H1 (cell line): ENCODE measurements around the gene KNCN. TPM values are rescaled to one million over a fixed set of nuclear protein-coding genes. Genes with fewer than 3 reads are reported as not detected.

Source experiments
- CTCF ChIA-PET: fragments of 300-600 bp; sonication (Branson Sonifier 250); formaldehyde crosslinking; loops from one replicate; lab custom pipeline; 2021; ENCODE audit not compliant: partially characterized antibody; lab: Charles Lee
- POLR2A ChIA-PET: fragments of 300-600 bp; sonication (Branson Sonifier 250); formaldehyde crosslinking; loops from one replicate; lab custom pipeline; 2021; ENCODE audit warnings: inconsistent platforms; ENCODE audit not compliant: partially characterized antibody; lab: Charles Lee
- DNase-seq, 2 experiments: peaks; one replicate each; pipeline versions ENCODE4 v3.0.0 to v3.0.0-alpha.2; 2010 to 2022; ENCODE audit warnings: low spot score in 2 of 2, low read depth in 1 of 2, mixed read lengths in 1 of 2
- FAIRE-seq: peaks from 2 replicates; lab custom pipeline; 2011; peaks lifted over from hg19 to GRCh38; lab: Jason Lieb, UNC
- H2AFZ ChIP-seq: 2 replicates; pipeline ENCODE4 v1.8.1; 2012; ENCODE audit warnings: low read length, inconsistent platforms
- H2AK5ac ChIP-seq: 2 replicates; pipeline ENCODE4 v1.6.1; 2013; ENCODE audit warnings: low read depth, low read length
- H2BK120ac ChIP-seq: replicated peaks from 2 replicates; pipeline ENCODE3; 2013; ENCODE audit warnings: low read depth, low read length, inconsistent platforms
- H2BK12ac ChIP-seq: 2 replicates; pipeline ENCODE4 v1.6.1; 2013; ENCODE audit warnings: low read depth, low read length
- H2BK15ac ChIP-seq: 2 replicates; pipeline ENCODE4 v1.6.1; 2013; ENCODE audit warnings: low read length
- H2BK20ac ChIP-seq: 2 replicates; pipeline ENCODE4 v1.6.1; 2013; ENCODE audit warnings: low read length
- H2BK5ac ChIP-seq: 2 replicates; pipeline ENCODE4 v1.6.1; 2013; ENCODE audit warnings: low read depth, low read length
- H3K14ac ChIP-seq: 2 replicates; pipeline ENCODE4 v1.6.1; 2013; ENCODE audit warnings: inconsistent platforms; ENCODE audit not compliant: insufficient read length
- H3K18ac ChIP-seq: 2 replicates; pipeline ENCODE4 v1.6.1; 2013; ENCODE audit warnings: low read length; ENCODE audit errors: extremely low read depth
- H3K23ac ChIP-seq: 2 replicates; pipeline ENCODE4 v1.6.1; 2013; ENCODE audit warnings: inconsistent platforms; ENCODE audit not compliant: insufficient read length
- H3K23me2 ChIP-seq: 2 replicates; pipeline ENCODE4 v1.6.1; 2013; ENCODE audit warnings: low read depth, low read length
- H3K27ac ChIP-seq: 2 replicates; pipeline ENCODE4 v1.6.1; 2011; ENCODE audit warnings: low read depth, low read length, inconsistent platforms
- H3K27me3 ChIP-seq, 4 experiments: replicated peaks in 1 of 4; 1 replicate in 1 of 4; 2 replicates in 3 of 4; pipeline versions ENCODE4 v1.6.1 to v1.8.1; 2011 to 2013; ENCODE audit warnings: low read length in 3 of 4, mild to moderate bottlenecking in 3 of 4, inconsistent platforms in 2 of 4, mixed read lengths in 2 of 4, moderate library complexity in 1 of 4; ENCODE audit not compliant: control insufficient read depth in 3 of 4, insufficient read depth in 3 of 4; ENCODE audit errors: extremely low read depth in 1 of 4
- H3K36me3 ChIP-seq, 4 experiments: 2 replicates each; pipeline versions ENCODE4 v1.6.1 to v1.8.1; 2011 to 2013; ENCODE audit warnings: mild to moderate bottlenecking in 4 of 4, low read length in 3 of 4, moderate library complexity in 2 of 4, control low read depth in 1 of 4, inconsistent platforms in 1 of 4; ENCODE audit not compliant: insufficient read depth in 4 of 4, control insufficient read depth in 2 of 4
- H3K4ac ChIP-seq: replicated peaks from 2 replicates; pipeline ENCODE3; 2013; ENCODE audit warnings: low read length, low read depth, mixed read lengths, inconsistent platforms; ENCODE audit not compliant: insufficient read length
- H3K4me1 ChIP-seq, 4 experiments: replicated peaks in 1 of 4; 1 replicate in 1 of 4; 2 replicates in 3 of 4; pipeline versions ENCODE4 v1.6.1 to v1.8.1; 2011 to 2013; ENCODE audit warnings: low read length in 3 of 4, inconsistent platforms in 2 of 4, mixed read lengths in 1 of 4; ENCODE audit not compliant: insufficient read depth in 4 of 4, control insufficient read depth in 3 of 4
- H3K4me2 ChIP-seq, 2 experiments: 2 replicates each; pipeline versions ENCODE4 v1.6.1 to v1.8.1; 2011 to 2013; ENCODE audit warnings: low read depth in 2 of 2, low read length in 2 of 2, control low read depth in 1 of 2, inconsistent platforms in 1 of 2, mild to moderate bottlenecking in 1 of 2; ENCODE audit not compliant: insufficient read depth in 1 of 2
- H3K4me3 ChIP-seq, 4 experiments: fragments of 200-600, 300-600 bp in 1 of 4; sonication (generic), shearing (Covaris generic), sonication (Bioruptor Twin) in 1 of 4; 2 replicates each; pipeline versions ENCODE4 v1.5.1 to v1.8.1; 2011 to 2016; ENCODE audit warnings: low read length in 4 of 4, low read depth in 3 of 4, control low read depth in 2 of 4, inconsistent platforms in 2 of 4, mild to moderate bottlenecking in 2 of 4, mixed read lengths in 1 of 4, moderate library complexity in 1 of 4; ENCODE audit not compliant: insufficient read depth in 2 of 4; ENCODE audit errors: extremely low read depth in 1 of 4
- H3K56ac ChIP-seq: replicated peaks from 2 replicates; pipeline ENCODE3; 2013; ENCODE audit warnings: low read depth, mild to moderate bottlenecking, mixed read lengths, low read length, inconsistent platforms; ENCODE audit not compliant: insufficient read length
- H3K79me1 ChIP-seq: 2 replicates; pipeline ENCODE4 v1.6.1; 2013; ENCODE audit warnings: low read depth, low read length, control low read depth
- H3K79me2 ChIP-seq, 2 experiments: 2 replicates each; pipeline versions ENCODE4 v1.6.1 to v1.8.1; 2012 to 2013; ENCODE audit warnings: low read length in 2 of 2, mild to moderate bottlenecking in 2 of 2, inconsistent platforms in 1 of 2; ENCODE audit not compliant: insufficient read depth in 2 of 2, control insufficient read depth in 1 of 2
- H3K9ac ChIP-seq, 4 experiments: replicated peaks in 1 of 4; 1 replicate in 1 of 4; 2 replicates in 3 of 4; pipeline versions ENCODE4 v1.6.1 to v1.8.1; 2011 to 2013; ENCODE audit warnings: low read depth in 3 of 4, low read length in 3 of 4, control low read depth in 2 of 4, mild to moderate bottlenecking in 2 of 4, moderate library complexity in 2 of 4, inconsistent platforms in 1 of 4; ENCODE audit errors: extremely low read depth in 1 of 4
- H3K9me3 ChIP-seq, 2 experiments: 2 replicates each; pipeline versions ENCODE4 v1.6.1 to v1.8.1; 2012 to 2013; ENCODE audit warnings: mild to moderate bottlenecking in 2 of 2, moderate library complexity in 2 of 2, control low read depth in 1 of 2, inconsistent platforms in 1 of 2, low read depth in 1 of 2, low read length in 1 of 2, mixed read lengths in 1 of 2; ENCODE audit not compliant: insufficient read depth in 2 of 2
- H4K20me1 ChIP-seq, 2 experiments: replicated peaks in 1 of 2; 2 replicates each; pipeline versions ENCODE3 to v1.8.1; 2011 to 2013; ENCODE audit warnings: inconsistent platforms in 2 of 2, low read length in 2 of 2, mild to moderate bottlenecking in 1 of 2; ENCODE audit not compliant: insufficient read depth in 2 of 2, control insufficient read depth in 1 of 2
- H4K5ac ChIP-seq: 2 replicates; pipeline ENCODE4 v1.6.1; 2013; ENCODE audit warnings: low read length, low read depth, mixed read lengths, inconsistent platforms; ENCODE audit not compliant: insufficient read length
- H4K8ac ChIP-seq: 2 replicates; pipeline ENCODE4 v1.8.0; 2013; ENCODE audit warnings: mild to moderate bottlenecking, moderate library complexity, low read length, inconsistent platforms; ENCODE audit not compliant: insufficient read depth; ENCODE audit errors: extremely low read depth
- H4K91ac ChIP-seq: replicated peaks from 2 replicates; pipeline ENCODE3; 2013; ENCODE audit warnings: low read length, mixed read lengths, inconsistent platforms; ENCODE audit not compliant: insufficient read length
- BACH1 ChIP-seq: IDR thresholded peaks from 2 replicates; pipeline ENCODE4 v1.6.1; 2012; ENCODE audit warnings: low read length, improper control_type of control experiment
- BRCA1 ChIP-seq: IDR thresholded peaks from 2 replicates; pipeline ENCODE4 v1.6.1; 2012; ENCODE audit warnings: low read depth, low read length, improper control_type of control experiment
- CTBP2 ChIP-seq: IDR thresholded peaks from 2 replicates; pipeline ENCODE4 v1.7.0; 2011; ENCODE audit warnings: borderline replicate concordance, mild to moderate bottlenecking, moderate library complexity, mixed read lengths, low read length; ENCODE audit not compliant: insufficient read depth, insufficient read length
- FOSL1 ChIP-seq: IDR thresholded peaks from 2 replicates; pipeline ENCODE4 v1.6.1; 2011; ENCODE audit warnings: mild to moderate bottlenecking, low read depth, low read length, moderate library complexity; ENCODE audit not compliant: insufficient read depth
- HDAC6 ChIP-seq: IDR thresholded peaks from one replicate; pipeline ENCODE4 v1.7.1; 2012; ENCODE audit warnings: low read depth, mild to moderate bottlenecking, inconsistent platforms, low read length, moderate library complexity
- JUN ChIP-seq: IDR thresholded peaks from 2 replicates; pipeline ENCODE4 v1.6.1; 2011; ENCODE audit warnings: low read depth, mild to moderate bottlenecking, improper control_type of control experiment, low read length
- KDM5A ChIP-seq: fragments of 200-600 bp; IDR thresholded peaks from 2 replicates; pipeline ENCODE4 v1.7.1; 2012; ENCODE audit warnings: mild to moderate bottlenecking, low read length, inconsistent platforms, mixed read lengths
- MAFK ChIP-seq: IDR thresholded peaks from 2 replicates; pipeline ENCODE4 v1.6.1; 2012; ENCODE audit warnings: low read depth, mild to moderate bottlenecking, improper control_type of control experiment, low read length
- SIRT6 ChIP-seq: IDR thresholded peaks from one replicate; pipeline ENCODE4 v1.7.1; 2012; ENCODE audit warnings: low read length, inconsistent platforms
- TBP ChIP-seq: IDR thresholded peaks from 2 replicates; pipeline ENCODE4 v1.6.1; 2011; ENCODE audit warnings: low read depth, low read length, improper control_type of control experiment
- WGBS, 2 experiments: shearing (Covaris generic) in 1 of 2; methylation state at CpG; one replicate each; pipeline versions ENCODE4 v1.1.6 to v1.1.7; 2013 to 2015; ENCODE audit warnings: low lambda C conversion rate in 2 of 2, mixed read lengths in 2 of 2, inconsistent platforms in 1 of 2, low coverage in 1 of 2, missing lambda C conversion rate in 1 of 2; ENCODE audit not compliant: insufficient replicate concordance in 2 of 2, insufficient coverage in 1 of 2, insufficient read length in 1 of 2; ENCODE audit errors: extremely low coverage in 1 of 2, missing lambda C conversion rate in 1 of 2; 5-methylcytosine and 5-hydroxymethylcytosine counted together
- polyA plus RNA-seq, 7 experiments: library from polyadenylated mRNA; depleted of rRNA in 3 of 7; stranded (reverse) in 5 of 7; unstranded in 2 of 7; fragments of >200 nt in 5 of 7; fragments of 200-250 nt in 2 of 7; gene quantifications; 1 replicate in 5 of 7; 2 replicates in 1 of 7; 4 replicates in 1 of 7; pipeline versions ENCODE4 v1.2.1 to v1.2.3, GENCODE V29; 2011 to 2013; ENCODE audit warnings: missing spikeins in 2 of 7, mixed read lengths in 2 of 7
- total RNA-seq: library from RNA; stranded (reverse); fragmentation: NEBNext Ultra II Directional; extraction: Animal tissue kit (Norgen Biotek cat#: 25700); gene quantifications from 2 replicates; pipeline ENCODE4 v1.2.1, GENCODE V29; 2021
- TF ChIP-seq, protein P1 (sequence below): IDR thresholded peaks from 2 replicates; pipeline ENCODE4 v1.6.1; 2012; ENCODE audit warnings: low read length, inconsistent platforms

Gene KNCN
- total and polyA plus RNA-seq, 2 of the 8 experiments (the other 6 are each of a cell fraction or from before 2014, with no cell fraction given) = not detected

DNA sequence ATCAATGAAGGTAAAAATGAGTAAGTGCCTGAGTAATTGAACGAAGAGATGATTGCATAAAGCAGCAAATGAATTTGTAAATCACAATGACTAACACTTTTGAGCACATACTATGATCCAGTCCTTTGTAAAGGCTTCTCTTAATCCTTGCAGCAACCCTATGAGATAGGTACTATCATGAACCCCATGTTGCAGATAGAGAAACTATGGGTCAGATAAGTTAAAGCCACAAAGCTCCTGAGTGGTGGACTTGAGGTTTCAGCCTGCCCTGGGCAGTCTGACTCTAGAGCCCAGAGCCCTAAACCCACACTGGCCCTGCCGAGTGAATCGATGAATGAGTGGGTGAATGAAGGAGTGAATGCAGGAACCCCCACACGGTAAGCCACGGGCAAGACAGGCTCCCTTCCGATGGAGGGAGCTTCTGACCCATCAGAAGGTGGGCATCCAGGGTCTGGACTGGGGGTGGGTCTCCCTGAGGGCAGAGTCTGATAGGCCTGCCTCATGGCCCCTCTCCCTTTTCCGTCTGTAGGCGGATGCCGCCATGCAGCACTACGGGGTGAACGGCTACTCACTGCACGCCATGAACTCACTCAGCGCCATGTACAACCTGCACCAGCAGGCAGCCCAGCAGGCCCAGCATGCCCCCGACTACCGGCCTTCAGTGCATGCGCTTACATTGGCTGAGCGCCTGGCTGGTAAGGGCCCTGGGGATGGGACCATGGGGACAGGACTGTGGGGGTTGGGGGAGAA is 44.8 kb downstream of the KNCN start:
- H2BK20ac ChIP-seq = no peak overlapping the region
- WGBS, 2 experiments = 85% methylated on average over 16 of the region's 17 CpGs; no CpG with 5 or more reads in 1 of the 2 experiments
- no peaks in the 10 kb centered on the region for H3K23me2 ChIP-seq
- no peak for FAIRE-seq
- no peaks in the 10 kb centered on the region; a peak in 1 of 7 replicates for H3K27me3 ChIP-seq
- no peak for DNase-seq
- H3K23ac ChIP-seq = no peak overlapping the region
- H3K4ac ChIP-seq = no peak overlapping the region
- H3K4me2 ChIP-seq = no peak overlapping the region
- no peaks in the 10 kb centered on the region for H3K79me2 ChIP-seq
- ChIA-PET CTCF (interaction anchor here (1.0 to 18.9 kb wide), 12 partner anchors 9 to 61 kb away, joined by 3 to 287 read pairs (median 3); partner anchors contain the start of gene DMBX1), POLR2A (interaction anchor here (1.5 kb wide), 1 partner anchor 10 kb away, joined by 3 read pairs; no protein-coding TSS in a partner anchor)
- H3K4me3 ChIP-seq = no peak overlapping the region
- H3K56ac ChIP-seq = no peak overlapping the region
- H2AK5ac ChIP-seq = no peak overlapping the region
- H4K20me1 ChIP-seq = no peaks in the 10 kb centered on the region
- no peak overlapping the region for H2BK15ac ChIP-seq
- H2BK120ac ChIP-seq = no peak overlapping the region
- no peak overlapping the region for H3K18ac ChIP-seq
- no peak overlapping the region for H3K9ac ChIP-seq
- H3K79me1 ChIP-seq = no peaks in the 10 kb centered on the region
- no peak overlapping the region; the same call in 1 of the 2 replicates for H4K8ac ChIP-seq
- H2BK12ac ChIP-seq = peak overlapping the region; percentile 39; the same call in 1 of the 2 replicates
- H3K27ac ChIP-seq = no peak overlapping the region
- peaks cover 0 to 13% (median 2%) of the 10 kb centered on the region in 4 experiments; a peak in 3 of 7 replicates for H3K4me1 ChIP-seq
- no peak overlapping the region for H4K91ac ChIP-seq
- no peak overlapping the region for H2AFZ ChIP-seq
- H3K14ac ChIP-seq = no peak overlapping the region
- H2BK5ac ChIP-seq = no peak overlapping the region
- H4K5ac ChIP-seq = no peak overlapping the region
- H3K9me3 ChIP-seq = no peaks in the 10 kb centered on the region
- no peaks in the 10 kb centered on the region for H3K36me3 ChIP-seq
- TF ChIP-seq BACH1 (no peak), BRCA1 (no peak), JUN (no peak), MAFK (no peak), HDAC6 (no peak), KDM5A (no peak), TBP (no peak), FOSL1 (no peak), CTBP2 (no peak), SIRT6 (no peak)
- TF ChIP-seq, protein P1, sequence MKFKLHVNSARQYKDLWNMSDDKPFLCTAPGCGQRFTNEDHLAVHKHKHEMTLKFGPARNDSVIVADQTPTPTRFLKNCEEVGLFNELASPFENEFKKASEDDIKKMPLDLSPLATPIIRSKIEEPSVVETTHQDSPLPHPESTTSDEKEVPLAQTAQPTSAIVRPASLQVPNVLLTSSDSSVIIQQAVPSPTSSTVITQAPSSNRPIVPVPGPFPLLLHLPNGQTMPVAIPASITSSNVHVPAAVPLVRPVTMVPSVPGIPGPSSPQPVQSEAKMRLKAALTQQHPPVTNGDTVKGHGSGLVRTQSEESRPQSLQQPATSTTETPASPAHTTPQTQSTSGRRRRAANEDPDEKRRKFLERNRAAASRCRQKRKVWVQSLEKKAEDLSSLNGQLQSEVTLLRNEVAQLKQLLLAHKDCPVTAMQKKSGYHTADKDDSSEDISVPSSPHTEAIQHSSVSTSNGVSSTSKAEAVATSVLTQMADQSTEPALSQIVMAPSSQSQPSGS = no peak
